Activated CD4-positive, alpha-beta T cell treated with anti-CD3 and anti-CD28 coated beads for 4 hours (primary cell): ENCODE results near the gene PDAP1.
"Not testable (repeated sequence)": the region's sequence is repeated elsewhere in the genome, so short reads cannot be mapped to it uniquely, and the experiment has no call there.

Experiments
- DNase-seq, 2 donors: peaks; one replicate each; pipeline ENCODE4 v3.0.0-alpha.2; 2020

Gene PDAP1

GRCh38 chr7:99424932-99425730, 16.7 kb upstream of the PDAP1 start:
- no peak for DNase-seq

- no peak for DNase-seq
Observed at GRCh38 chr7:99422625-99423024, 14.2 kb upstream of the PDAP1 start.

- no peak for DNase-seq
Observed at GRCh38 chr7:99422186-99422585, 13.8 kb upstream of the PDAP1 start.

- no peak for DNase-seq
Observed at GRCh38 chr7:99420986-99421385, 12.6 kb upstream of the PDAP1 start.

- DNase-seq: no peak
Observed at GRCh38 chr7:99420213-99420612, 11.8 kb upstream of the PDAP1 start.

- no peak for DNase-seq
Observed at GRCh38 chr7:99419323-99420021, 11.1 kb upstream of the PDAP1 start.

- DNase-seq: no peak
Observed at GRCh38 chr7:99418260-99418659, 9.9 kb upstream of the PDAP1 start.

GRCh38 chr7:99415513-99416127, 7.2 kb upstream of the PDAP1 start:
- not testable (repeated sequence) for DNase-seq

GRCh38 chr7:99410635-99411034, 2.2 kb upstream of the PDAP1 start:
- no peak for DNase-seq

- DNase-seq: no peak
Observed at GRCh38 chr7:99409806-99410205, 1.4 kb upstream of the PDAP1 start.

GRCh38 chr7:99409192-99409572, 785 bp upstream of the PDAP1 start:
- no peak for DNase-seq

GRCh38 chr7:99407872-99408378, 472 bp downstream of the PDAP1 start:
- peak; percentile 44 to 57 for DNase-seq

GRCh38 chr7:99406557-99406956, 1.8 kb downstream of the PDAP1 start:
- no peak for DNase-seq

- no peak for DNase-seq
Observed at GRCh38 chr7:99404977-99405320, 3.4 kb downstream of the PDAP1 start.

GRCh38 chr7:99404235-99404976, 4.0 kb downstream of the PDAP1 start:
- no peak for DNase-seq

- no peak for DNase-seq
Observed at GRCh38 chr7:99403764-99404163, 4.6 kb downstream of the PDAP1 start.

- DNase-seq: no peak
Observed at GRCh38 chr7:99402854-99403253, 5.5 kb downstream of the PDAP1 start.

- no peak for DNase-seq
Observed at GRCh38 chr7:99399597-99399996, 8.8 kb downstream of the PDAP1 start.

- no peak for DNase-seq
Observed at GRCh38 chr7:99398891-99399445, 9.4 kb downstream of the PDAP1 start.

GRCh38 chr7:99397297-99397983, 11.0 kb downstream of the PDAP1 start:
- DNase-seq: no peak

GRCh38 chr7:99396418-99397296, 11.7 kb downstream of the PDAP1 start:
- no peak for DNase-seq
